MCF 10A (cell line): ENCODE data around the gene ARHGEF2. TPM values are rescaled to one million over a fixed set of nuclear protein-coding genes. Genes with fewer than 3 reads are reported as not detected.

Experiments used
- BruUV-seq: library from RNA; stranded (reverse); fragments of 400-500 nt; replicated peaks from 2 replicates; lab custom pipeline; 2021; lab: Mats Ljungman, UMichigan
- CTCF ChIA-PET: fragments of 300-600 bp; sonication (Branson Sonifier 250); formaldehyde crosslinking; extraction: SDS; loops from one replicate; lab custom pipeline; 2021; ENCODE audit warnings: antibody characterized with exemption, inconsistent platforms; lab: Yijun Ruan, JAX
- POLR2A ChIA-PET: fragments of 300-600, 350-650 bp; sonication (Branson Sonifier 250); formaldehyde crosslinking; extraction: SDS; loops from one replicate; lab custom pipeline; 2020; ENCODE audit warnings: antibody characterized with exemption, inconsistent platforms; lab: Yijun Ruan, JAX
- DNase-seq: peaks from one replicate; pipeline ENCODE4 v3.0.0-alpha.2; 2018; ENCODE audit not compliant: unreplicated experiment
- H3K27ac Mint-ChIP-seq: one replicate; pipeline ENCODE4 v1.8.0; 2022; ENCODE audit warnings: mild to moderate bottlenecking, low read depth, mixed read lengths; ENCODE audit not compliant: unreplicated experiment
- H3K27me3 Mint-ChIP-seq: one replicate; pipeline ENCODE4 v1.8.0; 2022; ENCODE audit warnings: mixed read lengths; ENCODE audit not compliant: insufficient read depth, unreplicated experiment
- H3K36me3 Mint-ChIP-seq: one replicate; pipeline ENCODE4 v1.8.0; 2022; ENCODE audit warnings: mild to moderate bottlenecking, moderate library complexity, mixed read lengths; ENCODE audit not compliant: insufficient read depth, unreplicated experiment
- H3K4me1 Mint-ChIP-seq: one replicate; pipeline ENCODE4 v1.8.0; 2022; ENCODE audit warnings: mixed read lengths; ENCODE audit not compliant: insufficient read depth, unreplicated experiment
- H3K4me3 Mint-ChIP-seq: one replicate; pipeline ENCODE4 v1.8.0; 2022; ENCODE audit warnings: mild to moderate bottlenecking, moderate library complexity, mixed read lengths; ENCODE audit not compliant: unreplicated experiment
- H3K9me3 Mint-ChIP-seq: one replicate; pipeline ENCODE4 v1.8.0; 2022; ENCODE audit warnings: mixed read lengths; ENCODE audit not compliant: unreplicated experiment
- CTCF ChIP-seq: fragments of 200-600 bp; IDR thresholded peaks from one replicate; pipeline ENCODE4 v1.8.0; 2022; ENCODE audit warnings: antibody characterized with exemption, mild to moderate bottlenecking; ENCODE audit not compliant: unreplicated experiment
- intact Hi-C: fragments of 100-400 bp; cut with micrococcal nuclease; formaldehyde crosslinking; loops from 2 replicates; pipeline ENCODE4 v1.14.1; 2022
- microRNA-seq: library from miRNA; unstranded; fragments of <30 nt; microRNA quantifications from one replicate; pipeline ENCODE4 v1.2.0, GENCODE V29; 2022
- total RNA-seq: library from RNA; stranded (reverse); gene quantifications from 2 replicates; pipeline ENCODE4 v1.2.3, GENCODE V29; 2022

ARHGEF2 gene
- total RNA-seq, 1 experiment from 2014 or later, result 498 TPM

DNA sequence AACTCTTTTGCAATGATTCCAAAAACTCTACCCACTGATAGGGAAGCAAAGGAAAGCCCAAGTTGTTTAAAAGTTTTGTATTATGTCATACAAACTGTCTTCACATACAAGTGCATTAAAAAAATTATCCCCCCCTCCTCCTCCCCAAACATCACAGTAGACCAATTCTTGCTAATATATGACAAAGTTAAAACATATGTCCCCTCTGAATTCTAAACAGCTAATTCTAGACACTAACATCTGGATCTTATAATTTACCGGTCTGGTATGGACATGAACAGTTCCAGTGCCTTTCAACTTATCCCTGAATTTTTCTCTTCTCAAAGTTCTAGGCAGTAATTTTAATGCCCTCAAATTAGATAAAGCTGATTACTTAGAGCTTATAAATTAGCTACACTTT is 80.6 kb downstream of the ARHGEF2 start:
- ChIA-PET CTCF (interaction anchor here (0.6 to 1.3 kb wide), 3 partner anchors 17 to 38 kb away, joined by 3 read pairs; no protein-coding TSS in a partner anchor), POLR2A (interaction anchor here (1.1 to 1.7 kb wide), 4 partner anchors 8 to 38 kb away, joined by 3 to 4 read pairs (median 4); partner anchors contain the start of gene SYT11)
- Mint-ChIP-seq H3K9me3 (no peaks in the 10 kb centered on the region), H3K4me1 (peaks cover 16% of the 10 kb centered on the region), H3K4me3 (no peak overlapping the region), H3K36me3 (peaks cover 69% of the 10 kb centered on the region), H3K27me3 (no peaks in the 10 kb centered on the region), H3K27ac (no peak overlapping the region)
- TF ChIP-seq CTCF, result no peak
- intact Hi-C loops, result no loop called here
- DNase-seq, result no peak
- no TSS peak for BruUV-seq

Small RNAs within 50 kb of the gene (microRNA-seq; reads per million reads assigned to microRNA genes)
- gene MIR6738, result not detected

Other genes with a start within 250 kb of the ARHGEF2 start
- gene GON4L, start 121.3 kb downstream of the ARHGEF2 start, total RNA-seq, result 60.1 and 66.3 TPM in 2 replicates
- 0.14 TPM in 1 of 2 replicates, not detected in the other for gene SYT11, start 119.0 kb downstream of the ARHGEF2 start, total RNA-seq
- gene RIT1, start 67.2 kb downstream of the ARHGEF2 start, total RNA-seq, result 36.2 and 43.1 TPM in 2 replicates
- gene KHDC4, start 44.1 kb downstream of the ARHGEF2 start, total RNA-seq, result 90.9 and 104 TPM in 2 replicates
- gene RXFP4, start 36.9 kb downstream of the ARHGEF2 start, total RNA-seq, result not detected in 2 replicates
- 477 and 589 TPM in 2 replicates for gene SSR2, start 42.4 kb upstream of the ARHGEF2 start, total RNA-seq
- gene UBQLN4, start 75.3 kb upstream of the ARHGEF2 start, total RNA-seq, result 49.0 and 51.4 TPM in 2 replicates
- gene LAMTOR2, start 76.2 kb upstream of the ARHGEF2 start, total RNA-seq, result 88.1 and 104 TPM in 2 replicates
- gene RAB25, start 82.6 kb upstream of the ARHGEF2 start, total RNA-seq, result 1.6 and 5.5 TPM in 2 replicates
- 0.88 and 0.91 TPM in 2 replicates for gene MEX3A, start 103.9 kb upstream of the ARHGEF2 start, total RNA-seq
- gene LMNA, start 136.2 kb upstream of the ARHGEF2 start, total RNA-seq, result 620 and 716 TPM in 2 replicates
- 1.5 and 4.7 TPM in 2 replicates for gene SEMA4A, start 175.0 kb upstream of the ARHGEF2 start, total RNA-seq
- gene SLC25A44, start 215.6 kb upstream of the ARHGEF2 start, total RNA-seq, result 28.7 and 32.3 TPM in 2 replicates
- 51.0 and 77.7 TPM in 2 replicates for gene PMF1, start 234.5 kb upstream of the ARHGEF2 start, total RNA-seq